HG02970 (cell line): Measurements from ENCODE around the gene DENND1A.

ENCODE experiments used
- ATAC-seq: cut with Tn5 transposase; IDR thresholded peaks from one replicate; pipeline ENCODE4 v1.9.1; 2021; ENCODE audit warnings: mild to moderate bottlenecking, moderate library complexity, moderate number of reproducible peaks; ENCODE audit not compliant: unreplicated experiment, low FRiP score

Gene DENND1A

DNA sequence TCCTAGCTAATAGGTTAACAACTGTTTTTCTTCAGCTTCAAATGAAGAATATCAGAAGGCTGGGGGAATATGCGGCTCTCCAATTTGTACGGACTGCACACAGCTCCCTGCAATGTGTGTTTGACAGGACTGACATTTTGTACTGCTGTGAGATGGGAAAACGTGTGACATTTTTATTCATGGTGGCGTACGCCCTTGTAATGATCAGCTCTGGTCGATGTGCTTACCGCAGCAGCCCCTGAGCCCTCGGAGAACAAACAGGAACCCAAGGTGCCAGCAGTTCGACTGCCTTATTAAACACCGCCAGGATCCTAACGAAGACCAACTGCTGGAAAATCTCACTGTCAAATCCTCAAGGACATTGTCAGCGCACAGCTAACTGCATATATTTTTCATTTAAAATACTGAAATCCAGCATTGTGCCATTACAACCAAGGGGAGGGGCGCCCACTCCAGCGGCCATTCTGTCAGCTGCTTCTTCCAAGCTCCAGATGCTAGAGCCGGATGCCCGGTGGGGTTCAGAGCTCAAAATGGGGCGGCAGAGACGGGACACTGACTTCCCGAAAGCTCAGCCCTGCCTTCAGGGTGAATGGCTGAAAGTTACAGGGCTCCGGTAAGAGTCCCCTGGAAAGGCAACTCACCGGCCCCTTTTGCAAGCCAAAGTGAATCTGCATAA, 507.2 kb downstream of the DENND1A start:
- ATAC-seq, result no peak

DNA sequence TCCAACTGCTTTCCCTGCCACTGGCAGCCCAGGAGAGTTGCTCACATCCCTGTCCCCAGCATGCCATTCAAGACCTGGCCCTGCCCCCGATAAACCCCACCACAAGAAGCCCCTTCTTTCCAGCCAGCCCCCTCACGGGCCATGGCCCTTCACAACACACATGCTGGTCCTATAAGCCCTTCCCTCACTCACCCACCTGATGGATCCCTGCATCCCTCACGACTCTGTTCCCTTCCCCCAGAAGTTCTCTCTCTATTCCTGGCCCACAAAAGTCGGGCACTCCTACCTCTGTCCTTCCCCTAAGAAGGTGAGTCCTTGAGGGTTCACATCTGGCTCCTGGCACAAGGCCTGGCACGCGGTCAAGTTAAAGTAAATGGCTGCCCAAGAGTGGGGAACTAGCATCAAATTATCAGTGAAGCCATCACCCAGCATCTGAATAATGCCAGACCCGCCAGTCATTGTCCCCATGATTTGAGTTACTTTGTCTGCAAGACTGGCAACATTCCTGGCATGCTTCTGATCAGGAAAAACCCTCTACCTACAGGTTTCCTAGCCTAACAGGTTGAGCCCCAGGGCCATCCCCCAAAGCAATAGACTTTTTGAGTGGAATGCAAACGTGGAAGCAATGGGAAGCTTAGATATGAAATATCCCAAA, 508.0 kb downstream of the DENND1A start:
- no peak for ATAC-seq

DNA sequence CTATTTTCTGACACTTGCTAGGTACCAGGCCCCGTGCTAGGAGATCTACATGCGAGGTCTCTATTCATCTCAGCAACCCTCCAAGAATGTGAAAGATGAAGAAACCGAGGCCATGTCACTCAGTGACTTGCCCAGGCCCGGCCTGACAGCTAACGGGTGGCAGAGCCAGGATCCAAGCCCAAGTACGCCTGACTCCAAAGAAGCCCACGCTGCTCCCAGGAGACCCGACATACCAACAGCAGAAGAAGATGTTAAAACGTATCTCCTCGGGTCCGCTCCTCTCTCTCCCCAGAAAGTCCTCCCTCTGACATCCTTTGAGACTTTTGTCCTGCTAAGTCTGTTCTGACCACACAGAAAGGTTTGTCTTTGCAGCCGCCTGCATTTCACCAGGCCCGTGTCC, 508.7 kb downstream of the DENND1A start:
- ATAC-seq, result no peak

DNA sequence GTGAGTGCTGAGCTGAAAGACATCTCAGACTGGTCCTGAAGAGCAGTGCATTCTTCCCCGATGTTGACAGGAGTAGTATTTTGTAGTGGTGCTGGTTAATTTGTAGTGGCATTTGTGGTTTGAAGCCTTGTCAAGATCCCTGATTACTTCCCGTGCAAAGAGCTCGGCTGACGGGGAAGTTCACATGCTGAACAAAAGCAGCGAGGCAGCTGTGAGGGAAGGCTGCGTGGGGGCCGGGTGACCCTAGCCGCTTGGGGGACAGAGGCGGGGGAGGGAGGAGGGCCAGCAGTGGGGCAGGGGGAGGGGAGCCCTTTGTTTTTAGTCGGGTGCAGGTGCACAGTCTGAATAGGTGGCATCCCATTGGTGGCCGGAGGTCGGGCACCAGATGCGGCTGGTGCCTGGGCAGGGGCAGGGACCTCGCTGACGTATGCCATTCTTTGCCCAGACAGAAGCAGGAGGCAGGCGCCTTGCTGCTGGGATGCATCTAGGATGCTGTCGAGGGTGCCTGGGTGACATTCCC, 509.3 kb downstream of the DENND1A start:
- ATAC-seq, result no peak

DNA sequence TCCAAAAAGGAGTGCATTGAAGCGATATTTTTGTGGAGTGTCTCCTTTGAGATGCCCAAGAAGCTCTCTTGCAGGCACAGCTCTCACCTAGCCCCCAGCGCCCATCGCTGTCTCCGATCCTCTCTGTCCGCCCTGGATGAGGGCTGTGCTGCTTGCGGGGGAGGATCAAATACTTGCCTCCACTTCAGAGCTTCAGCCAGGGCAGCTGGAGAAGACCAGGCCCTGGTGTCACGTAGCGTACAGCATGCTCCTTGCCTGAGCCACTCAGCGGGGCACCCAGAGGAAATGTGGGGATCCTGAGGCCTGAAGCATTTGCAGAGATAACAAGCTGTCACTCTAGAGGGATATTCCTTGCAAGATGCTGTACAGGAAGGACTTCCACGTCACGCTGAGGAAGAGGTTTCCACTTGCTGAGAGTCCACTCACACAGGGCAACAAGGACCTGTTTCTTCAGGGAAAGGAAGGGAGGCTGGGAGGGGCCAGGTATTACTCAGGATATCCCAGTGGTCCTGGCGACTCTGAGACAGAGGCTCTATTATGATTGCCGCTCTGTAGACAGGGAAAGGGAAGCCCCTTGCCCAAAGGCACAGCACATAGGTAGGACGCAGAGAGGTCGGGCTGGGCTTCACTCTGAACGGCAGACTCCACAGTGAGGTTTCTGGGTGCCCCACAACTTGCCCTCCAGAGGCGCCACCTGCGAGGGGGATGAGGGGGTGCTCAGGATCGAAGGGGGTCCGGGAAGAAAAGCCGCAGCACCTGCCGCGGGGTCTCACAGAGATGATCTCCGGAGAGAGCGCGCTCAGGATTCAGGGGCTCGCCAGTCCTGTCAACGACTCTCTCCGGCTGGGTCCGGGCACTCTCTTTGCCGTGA, 510.0 kb downstream of the DENND1A start:
- ATAC-seq, result no peak

DNA sequence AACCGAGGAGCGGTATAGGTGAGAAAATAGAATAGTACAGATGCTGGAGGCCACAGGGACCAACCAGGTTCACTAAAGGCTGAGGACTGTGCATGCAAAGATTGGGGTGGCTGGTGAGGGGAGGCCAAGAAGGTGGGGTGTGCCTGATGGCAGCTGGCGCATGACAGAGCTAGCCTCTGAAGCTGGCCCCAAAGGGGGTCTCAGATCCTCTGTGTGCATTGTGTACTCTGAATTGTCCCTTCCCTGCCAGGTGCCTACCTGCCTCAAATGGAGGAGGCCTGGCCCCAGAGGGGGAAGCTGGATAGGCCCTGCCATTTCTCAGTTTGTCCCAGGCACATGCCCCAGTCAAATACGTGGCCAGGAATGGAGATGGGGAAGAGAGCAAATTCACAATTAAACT, 510.8 kb downstream of the DENND1A start:
- no peak for ATAC-seq

DNA sequence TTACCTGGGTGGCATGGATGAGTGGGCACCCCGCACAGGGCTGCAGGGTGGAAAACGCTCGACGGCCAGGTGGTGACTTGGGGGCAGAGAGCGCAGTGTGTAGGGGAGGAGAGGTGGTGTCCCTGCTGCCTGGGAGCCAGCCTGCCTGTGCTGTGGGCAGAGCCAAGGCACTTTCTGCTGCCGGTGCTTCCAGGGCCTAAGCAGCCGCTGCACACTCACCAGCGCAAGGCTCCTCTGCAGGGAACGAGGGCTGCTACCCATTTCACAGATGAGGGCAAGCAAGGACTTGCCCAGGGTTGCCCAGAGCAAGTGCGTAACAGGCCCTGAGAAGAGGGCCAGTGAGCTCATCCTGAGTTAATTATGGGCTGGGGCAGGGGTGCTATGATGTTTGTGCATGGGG, 511.4 kb downstream of the DENND1A start:
- ATAC-seq, result no peak

DNA sequence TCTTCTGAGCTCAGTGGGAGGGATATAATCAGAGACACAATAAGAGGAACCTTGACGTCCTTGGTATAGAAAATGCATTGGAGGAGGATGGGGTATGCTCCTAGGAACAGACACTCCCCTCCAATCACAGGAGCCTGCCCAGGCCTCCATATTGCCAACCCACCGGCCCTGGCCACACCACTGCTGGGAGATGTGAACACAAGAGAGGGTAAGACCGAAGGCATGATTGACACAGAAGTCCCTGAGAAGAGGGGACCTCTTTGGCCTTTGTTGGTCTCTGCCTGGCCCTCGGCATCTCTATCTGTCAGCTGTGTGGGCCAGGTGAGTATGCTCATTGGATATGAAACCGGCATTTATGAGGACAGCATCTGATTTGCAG, 511.9 kb downstream of the DENND1A start:
- no peak for ATAC-seq

DNA sequence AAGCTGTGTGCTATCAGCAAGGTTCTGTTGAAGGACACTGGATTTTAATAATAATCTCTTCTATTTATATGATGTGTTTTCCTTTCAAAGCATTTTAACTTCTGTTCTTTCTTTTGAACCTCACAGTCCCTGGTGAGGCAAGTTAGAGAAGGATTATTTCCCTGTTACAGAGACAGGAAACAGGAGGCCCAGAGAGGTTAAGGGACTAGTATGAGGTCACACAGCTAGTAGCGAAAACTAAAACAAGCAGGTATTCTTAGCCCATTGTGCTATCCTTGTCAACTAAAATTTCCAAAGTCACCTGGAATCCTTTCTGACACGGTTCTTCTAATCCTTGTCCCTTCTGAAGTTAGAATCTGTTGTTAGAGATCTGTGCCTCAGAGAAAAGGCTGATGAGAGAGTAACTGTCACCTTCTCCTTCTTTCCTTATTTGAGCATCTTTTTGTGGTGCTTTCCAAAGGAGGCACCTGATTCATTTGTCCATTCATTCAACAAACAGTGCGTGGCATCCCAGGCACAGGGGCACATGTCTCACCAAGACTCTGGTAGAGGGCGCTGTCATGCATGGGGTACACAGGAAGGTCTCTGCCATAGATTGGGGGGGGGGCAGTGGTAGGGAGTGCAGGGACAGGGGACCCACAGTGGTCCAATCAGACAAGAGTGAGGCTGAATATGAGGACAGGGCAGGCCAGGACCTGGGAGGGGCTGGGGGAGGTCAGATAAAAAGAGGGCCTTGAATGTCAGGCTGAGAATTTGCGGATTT, 512.5 kb downstream of the DENND1A start:
- ATAC-seq, result no peak

DNA sequence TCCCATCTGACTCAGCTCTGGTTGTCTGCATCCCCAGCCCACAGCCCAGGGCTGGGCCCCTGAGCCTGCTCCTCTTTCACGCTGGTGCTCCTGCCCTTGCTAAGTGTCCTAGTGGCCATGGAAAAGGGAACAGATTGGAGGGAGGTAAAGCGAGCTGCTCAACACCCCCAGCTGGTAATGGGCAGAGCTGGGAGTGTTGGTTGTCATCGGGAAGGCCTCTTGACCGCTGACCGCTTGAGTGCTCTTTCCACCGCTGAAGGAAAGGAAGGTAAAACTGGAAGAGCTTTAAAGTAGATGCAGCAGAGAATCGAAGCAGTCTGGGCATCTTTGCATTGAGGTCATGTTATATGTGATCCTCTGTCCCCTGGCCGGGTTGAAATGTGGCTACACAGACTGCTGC, 513.8 kb downstream of the DENND1A start:
- ATAC-seq, result no peak

DNA sequence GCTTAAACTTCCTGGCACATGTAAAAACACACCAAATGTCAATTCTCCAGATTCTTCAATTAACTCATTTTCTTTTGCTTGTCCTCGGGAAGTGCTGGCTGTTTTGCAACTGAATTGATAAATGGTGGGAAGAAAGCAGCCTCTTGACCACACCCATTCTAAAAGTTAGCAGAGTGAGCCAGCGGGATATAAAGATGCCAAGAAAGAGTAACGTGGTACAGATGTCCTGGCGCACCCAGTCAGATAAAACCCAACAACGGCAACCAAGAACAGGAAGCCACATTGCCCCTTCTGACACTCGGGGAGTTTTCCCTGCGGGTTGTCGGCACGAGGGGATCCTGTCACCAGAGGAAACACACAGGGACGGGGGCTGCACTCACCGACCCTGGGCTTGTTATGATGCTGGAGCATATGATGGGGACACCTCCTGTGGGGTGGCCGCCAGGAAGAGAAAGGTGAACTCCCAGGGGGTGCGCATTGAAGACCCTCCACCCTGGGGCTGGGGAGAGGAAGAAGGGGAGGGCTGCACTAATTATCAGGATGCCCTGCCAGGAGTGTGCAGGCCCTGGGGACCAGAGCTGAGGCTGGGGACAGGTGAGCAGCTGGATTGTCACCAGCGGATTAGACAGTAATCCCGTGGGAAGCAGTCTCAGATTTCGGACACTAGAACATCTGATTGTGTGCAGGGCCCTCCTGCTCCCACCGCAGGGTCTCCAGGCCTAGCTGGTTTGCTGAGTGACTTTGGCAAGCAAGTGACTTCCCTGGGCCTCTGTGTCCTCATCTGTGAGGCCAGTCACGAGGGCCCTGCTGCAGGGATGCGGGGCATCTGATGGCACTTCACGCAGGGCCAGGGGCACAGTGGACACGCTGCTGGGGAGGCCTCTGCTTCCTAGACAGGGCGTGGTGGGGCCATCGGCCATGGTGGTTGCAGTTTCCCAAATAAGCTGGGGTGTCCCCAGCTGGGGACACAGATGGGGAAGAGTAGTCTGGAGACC, 514.7 kb downstream of the DENND1A start:
- no peak for ATAC-seq

DNA sequence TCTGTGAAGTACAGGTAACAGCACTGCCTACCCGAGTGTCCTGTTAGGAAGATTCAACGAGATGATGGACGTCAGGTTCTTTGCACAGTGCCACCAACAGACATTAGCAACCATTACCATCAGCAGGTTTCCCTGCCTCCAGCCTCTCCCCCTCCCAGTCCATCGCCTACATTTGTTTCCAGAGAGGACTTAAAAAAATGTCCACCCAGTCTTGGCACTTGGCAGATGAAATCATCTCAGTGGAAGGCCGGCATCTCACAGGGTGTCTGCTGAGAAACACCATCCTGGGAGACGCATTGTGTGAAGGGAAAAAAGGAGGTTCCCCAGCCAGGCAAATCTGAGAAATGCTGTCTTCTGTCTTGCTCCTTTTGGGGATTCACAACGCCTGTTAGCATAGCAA, 515.7 kb downstream of the DENND1A start:
- ATAC-seq, result no peak

DNA sequence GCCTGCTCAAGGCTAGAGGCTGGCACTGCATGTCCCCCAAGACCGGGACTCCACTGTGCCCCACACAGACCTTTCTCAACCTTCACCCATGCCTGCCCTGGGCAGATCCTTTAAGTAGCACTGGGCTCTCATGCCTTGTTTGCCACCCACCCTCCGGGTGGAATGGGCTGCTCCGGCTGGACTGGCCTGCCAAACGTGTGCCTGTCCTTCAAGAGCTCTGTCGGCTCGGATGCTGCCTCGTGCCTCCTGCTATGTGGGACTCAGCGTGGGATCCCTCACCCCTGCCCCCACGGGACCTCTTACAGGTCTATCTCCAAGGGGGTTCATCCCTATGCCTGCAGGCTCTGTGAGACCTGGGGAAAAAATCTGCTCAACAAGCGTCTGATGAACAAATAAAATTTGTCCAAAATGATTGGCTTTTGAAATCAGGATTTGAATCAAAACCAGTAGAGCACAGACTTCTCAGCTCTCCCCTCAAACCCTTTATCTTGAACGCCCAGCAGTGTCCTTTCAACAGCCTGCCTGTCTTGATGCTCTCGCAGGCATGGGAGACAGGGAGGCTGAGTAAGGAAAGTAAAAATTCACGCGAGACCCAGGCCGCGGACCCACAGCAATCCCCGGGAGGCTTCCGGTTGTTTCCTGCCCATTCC, 517.6 kb downstream of the DENND1A start:
- ATAC-seq, result no peak

DNA sequence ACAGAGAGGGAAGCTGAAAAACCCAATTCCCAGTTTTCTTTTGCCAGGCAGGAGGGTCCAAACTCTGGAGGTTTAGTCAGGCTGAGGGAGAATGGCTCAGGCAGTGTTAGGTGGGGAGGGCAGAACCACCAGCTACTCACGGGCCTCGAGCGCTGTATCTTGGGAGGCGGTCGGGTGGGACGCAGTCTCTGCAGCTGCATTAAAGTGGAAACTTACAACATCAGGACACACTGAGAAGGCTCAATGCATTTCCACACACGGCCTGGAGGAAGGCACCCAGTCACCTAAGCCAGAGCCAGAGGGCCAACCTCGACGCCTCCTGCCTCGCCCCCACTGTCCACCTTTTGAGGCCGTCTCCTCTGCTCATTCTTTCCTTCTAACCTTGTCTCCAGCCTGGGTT, 518.3 kb downstream of the DENND1A start:
- no peak for ATAC-seq

DNA sequence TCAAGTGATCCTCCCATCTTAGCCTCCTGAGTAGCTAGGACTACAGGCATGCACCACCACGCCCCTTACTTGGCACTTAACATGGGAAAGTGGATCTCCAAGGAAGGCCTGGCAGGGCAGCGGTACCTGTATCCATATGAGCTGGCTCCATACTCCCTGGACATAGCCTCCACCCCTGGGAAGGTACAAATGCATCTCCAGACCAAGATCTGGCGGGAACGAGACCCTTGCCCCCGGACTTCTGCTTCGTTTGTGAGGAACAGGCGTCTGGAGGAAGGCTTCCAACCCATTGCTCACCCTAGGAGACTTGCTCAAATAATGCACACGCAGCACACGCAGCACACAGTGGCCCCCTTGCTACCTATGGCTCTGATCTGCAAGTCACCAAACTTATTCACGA, 518.7 kb downstream of the DENND1A start:
- ATAC-seq, result no peak

DNA sequence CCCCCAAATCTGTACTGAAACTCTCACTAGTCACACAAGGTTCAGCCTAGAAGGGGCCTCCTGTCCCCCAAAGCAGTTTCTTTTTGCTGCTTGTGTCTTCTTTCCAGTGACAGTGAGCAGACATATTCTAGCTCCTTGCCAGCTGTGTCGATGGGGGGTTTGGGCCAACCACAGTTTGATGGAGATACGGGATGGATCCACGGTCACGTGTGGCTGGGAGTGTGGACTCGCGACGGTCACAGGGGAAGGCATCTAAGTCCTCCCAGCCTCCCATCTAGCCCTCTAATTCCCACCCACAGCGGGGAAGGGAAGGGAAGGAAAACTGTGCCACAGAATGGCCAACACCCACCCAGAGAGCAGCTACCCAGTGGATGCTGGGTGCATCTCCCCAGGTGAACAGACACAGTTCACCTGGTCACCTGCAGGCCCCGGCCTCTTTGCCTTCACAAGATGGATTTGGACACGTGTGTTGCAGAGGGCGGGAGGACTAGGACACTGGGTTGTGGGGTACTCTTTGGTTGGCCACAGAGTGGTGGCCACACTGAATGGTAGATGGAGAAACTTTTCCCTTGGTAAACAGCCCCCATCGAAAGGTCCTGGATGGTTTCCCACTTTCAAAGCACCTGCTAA, 519.5 kb downstream of the DENND1A start:
- no peak for ATAC-seq

DNA sequence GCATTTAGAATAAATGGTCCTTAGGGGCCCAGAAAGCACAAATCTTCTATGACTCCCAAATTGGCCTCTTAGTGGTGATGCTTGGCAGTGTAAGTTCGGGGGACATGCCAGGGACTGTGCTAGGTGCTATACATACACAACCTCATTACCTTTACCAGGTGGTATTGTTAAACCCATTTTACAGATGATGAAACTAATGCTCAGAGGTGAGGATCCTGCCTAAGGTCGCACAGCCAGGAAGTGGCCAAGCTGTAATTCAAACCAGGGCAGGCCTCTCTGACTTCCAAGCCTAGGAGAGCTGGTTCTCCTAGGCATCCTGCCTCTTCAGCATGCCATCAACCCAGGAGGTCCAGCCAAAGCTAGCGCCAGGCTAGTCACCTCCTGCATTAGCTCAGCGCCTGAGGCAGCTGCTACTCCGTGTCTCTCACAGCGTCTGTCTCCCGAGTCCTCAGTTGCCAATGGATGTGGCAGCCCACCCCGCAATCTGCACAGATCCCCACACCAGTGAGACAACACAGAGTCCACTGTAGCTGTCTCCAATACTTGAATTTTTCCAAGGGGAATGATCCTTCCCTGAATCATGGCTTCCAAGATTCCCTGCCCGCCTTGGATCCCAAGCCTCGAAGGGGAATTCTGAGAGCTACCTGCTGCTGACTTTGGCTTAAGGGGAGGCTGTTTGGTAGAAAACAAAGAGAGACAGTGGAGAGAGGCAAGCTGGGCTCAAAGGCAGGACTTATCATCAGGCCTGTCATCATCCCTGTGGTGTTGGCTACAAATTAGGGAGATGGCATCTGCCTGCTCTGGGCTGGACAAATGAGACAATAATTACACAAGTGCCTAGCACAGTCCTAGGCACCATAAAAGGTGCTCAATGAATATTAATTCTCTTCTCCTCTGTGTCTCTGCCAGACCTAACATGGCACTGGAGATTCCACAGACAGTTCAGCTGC, 521.3 kb downstream of the DENND1A start:
- ATAC-seq, result no peak
